Measurements from ENCODE around the gene ZSWIM3.

- no peak for TF ChIP-seq RAD21 (IDR thresholded peaks at IDR 0.05)
- no peak for TF ChIP-seq CTCF (IDR thresholded peaks at IDR 0.05; ENCODE audit: low read depth, low read length, missing input control)
- no peak for TF ChIP-seq ATF3 (IDR thresholded peaks at IDR 0.05)
- no peak for TF ChIP-seq FOXA1 (IDR thresholded peaks at IDR 0.05)
- TF ChIP-seq TAF1 (conservative IDR thresholded peaks at IDR 0.05), result no peak
- no peak for TF ChIP-seq RXRA (IDR thresholded peaks at IDR 0.05)
- TF ChIP-seq MAX (IDR thresholded peaks at IDR 0.05), result no peak
- no peak for TF ChIP-seq EGR1 (IDR thresholded peaks at IDR 0.05; ENCODE audit: low read depth in 2 of 2)
- TF ChIP-seq GABPA (IDR thresholded peaks at IDR 0.05 in 1 of 2, conservative IDR thresholded peaks at IDR 0.05 in 1 of 2), result no peak
Observed at GRCh38 chr20:45896641-45897161, 39.3 kb downstream of the ZSWIM3 start.

Data from liver (tissue), 3 donors.